RPMI8226 (cell line): ENCODE measurements around the gene RIMBP3B.
"Not testable (repeated sequence)": the region's sequence is repeated elsewhere in the genome, so short reads cannot be mapped to it uniquely, and the experiment has no call there.

Experiments used
- DNase-seq: peaks from one replicate; pipeline ENCODE4 v3.0.0-alpha.2; 2015

The RIMBP3B gene, protein sequence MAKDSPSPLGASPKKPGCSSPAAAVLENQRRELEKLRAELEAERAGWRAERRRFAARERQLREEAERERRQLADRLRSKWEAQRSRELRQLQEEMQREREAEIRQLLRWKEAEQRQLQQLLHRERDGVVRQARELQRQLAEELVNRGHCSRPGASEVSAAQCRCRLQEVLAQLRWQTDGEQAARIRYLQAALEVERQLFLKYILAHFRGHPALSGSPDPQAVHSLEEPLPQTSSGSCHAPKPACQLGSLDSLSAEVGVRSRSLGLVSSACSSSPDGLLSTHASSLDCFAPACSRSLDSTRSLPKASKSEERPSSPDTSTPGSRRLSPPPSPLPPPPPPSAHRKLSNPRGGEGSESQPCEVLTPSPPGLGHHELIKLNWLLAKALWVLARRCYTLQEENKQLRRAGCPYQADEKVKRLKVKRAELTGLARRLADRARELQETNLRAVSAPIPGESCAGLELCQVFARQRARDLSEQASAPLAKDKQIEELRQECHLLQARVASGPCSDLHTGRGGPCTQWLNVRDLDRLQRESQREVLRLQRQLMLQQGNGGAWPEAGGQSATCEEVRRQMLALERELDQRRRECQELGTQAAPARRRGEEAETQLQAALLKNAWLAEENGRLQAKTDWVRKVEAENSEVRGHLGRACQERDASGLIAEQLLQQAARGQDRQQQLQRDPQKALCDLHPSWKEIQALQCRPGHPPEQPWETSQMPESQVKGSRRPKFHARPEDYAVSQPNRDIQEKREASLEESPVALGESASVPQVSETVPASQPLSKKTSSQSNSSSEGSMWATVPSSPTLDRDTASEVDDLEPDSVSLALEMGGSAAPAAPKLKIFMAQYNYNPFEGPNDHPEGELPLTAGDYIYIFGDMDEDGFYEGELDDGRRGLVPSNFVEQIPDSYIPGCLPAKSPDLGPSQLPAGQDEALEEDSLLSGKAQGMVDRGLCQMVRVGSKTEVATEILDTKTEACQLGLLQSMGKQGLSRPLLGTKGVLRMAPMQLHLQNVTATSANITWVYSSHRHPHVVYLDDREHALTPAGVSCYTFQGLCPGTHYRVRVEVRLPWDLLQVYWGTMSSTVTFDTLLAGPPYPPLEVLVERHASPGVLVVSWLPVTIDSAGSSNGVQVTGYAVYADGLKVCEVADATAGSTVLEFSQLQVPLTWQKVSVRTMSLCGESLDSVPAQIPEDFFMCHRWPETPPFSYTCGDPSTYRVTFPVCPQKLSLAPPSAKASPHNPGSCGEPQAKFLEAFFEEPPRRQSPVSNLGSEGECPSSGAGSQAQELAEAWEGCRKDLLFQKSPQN (N-terminal part only)

GRCh38 chr22:21383701-21384467 lies at the start of gene RIMBP3B:
RIMBP3B (plus strand) TSS chr22:21383751; CDS start chr22:21383859, 108 bp downstream.
- DNase-seq = not testable (repeated sequence)

GRCh38 chr22:21357527-21357926 lies 26.0 kb upstream of the RIMBP3B start:
- not testable (repeated sequence) for DNase-seq

- not testable (repeated sequence) for DNase-seq
These were observed 23.0 kb upstream of the RIMBP3B start for GRCh38 chr22:21360525-21360924.

DNA sequence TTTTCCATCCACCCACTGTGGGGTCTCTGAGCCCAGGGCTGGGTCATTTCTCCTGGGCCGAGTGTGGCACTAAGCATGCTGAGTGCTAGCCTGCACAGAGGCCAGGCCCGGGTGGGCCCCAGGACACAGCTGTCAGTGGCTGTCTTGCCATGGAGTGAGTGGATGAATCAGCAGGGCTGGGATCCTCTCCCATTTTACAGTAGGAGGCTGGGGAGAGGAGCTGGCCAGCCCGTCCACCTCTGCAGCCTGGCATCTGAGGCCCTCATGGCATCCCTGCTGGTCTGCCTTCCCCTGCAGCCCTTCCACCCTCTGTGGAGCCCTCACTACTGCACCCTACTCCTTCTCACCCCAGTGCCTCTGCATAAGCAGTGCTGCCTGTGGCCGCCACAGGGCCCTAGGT lies 21.1 kb upstream of the RIMBP3B start:
- DNase-seq = not testable (repeated sequence)

DNA sequence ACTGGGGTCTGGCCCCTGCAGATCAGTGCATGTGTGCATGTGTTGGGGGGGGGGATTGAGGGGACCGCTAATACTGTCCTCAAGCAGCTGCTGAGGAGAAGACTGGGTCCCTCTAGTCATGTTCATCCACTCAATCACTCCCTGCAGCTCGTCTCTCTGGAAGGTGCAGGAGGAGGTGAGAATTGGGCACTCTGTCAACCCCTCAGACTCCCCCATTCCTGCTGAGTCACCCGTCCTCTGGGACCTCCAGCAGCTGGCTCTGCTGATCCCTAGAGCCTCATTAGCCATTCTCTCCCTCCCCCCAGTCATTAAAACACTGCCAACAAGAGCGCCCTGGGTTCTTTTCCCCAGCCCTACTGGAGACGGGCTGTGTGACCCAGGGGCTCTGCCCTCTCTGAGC lies 20.5 kb upstream of the RIMBP3B start:
- DNase-seq = not testable (repeated sequence)

GRCh38 chr22:21363803-21364202 lies 19.7 kb upstream of the RIMBP3B start:
- DNase-seq = not testable (repeated sequence)

DNA sequence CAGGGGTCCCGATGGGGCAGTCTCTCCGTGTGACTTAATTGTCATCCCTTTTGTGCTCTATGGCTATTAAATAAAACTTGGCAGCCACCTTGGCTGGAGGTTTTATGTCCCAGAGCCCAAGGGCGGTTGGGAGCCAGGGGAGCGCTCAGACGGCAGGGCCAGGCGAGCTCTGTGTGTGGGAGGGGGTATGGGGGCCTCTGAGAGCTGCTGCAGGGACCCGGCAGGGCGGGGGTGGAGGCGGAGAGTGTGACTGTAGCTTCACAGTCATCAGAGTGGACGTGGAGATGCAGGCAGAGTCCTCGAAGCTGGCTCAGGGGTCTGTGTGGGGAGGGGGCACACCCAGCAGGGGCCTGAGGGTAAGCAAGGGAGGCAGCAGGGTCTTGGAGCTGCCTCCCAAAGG lies 19.2 kb upstream of the RIMBP3B start:
- not testable (repeated sequence) for DNase-seq

GRCh38 chr22:21365337-21365736 lies 18.2 kb upstream of the RIMBP3B start:
- DNase-seq = not testable (repeated sequence)

DNA sequence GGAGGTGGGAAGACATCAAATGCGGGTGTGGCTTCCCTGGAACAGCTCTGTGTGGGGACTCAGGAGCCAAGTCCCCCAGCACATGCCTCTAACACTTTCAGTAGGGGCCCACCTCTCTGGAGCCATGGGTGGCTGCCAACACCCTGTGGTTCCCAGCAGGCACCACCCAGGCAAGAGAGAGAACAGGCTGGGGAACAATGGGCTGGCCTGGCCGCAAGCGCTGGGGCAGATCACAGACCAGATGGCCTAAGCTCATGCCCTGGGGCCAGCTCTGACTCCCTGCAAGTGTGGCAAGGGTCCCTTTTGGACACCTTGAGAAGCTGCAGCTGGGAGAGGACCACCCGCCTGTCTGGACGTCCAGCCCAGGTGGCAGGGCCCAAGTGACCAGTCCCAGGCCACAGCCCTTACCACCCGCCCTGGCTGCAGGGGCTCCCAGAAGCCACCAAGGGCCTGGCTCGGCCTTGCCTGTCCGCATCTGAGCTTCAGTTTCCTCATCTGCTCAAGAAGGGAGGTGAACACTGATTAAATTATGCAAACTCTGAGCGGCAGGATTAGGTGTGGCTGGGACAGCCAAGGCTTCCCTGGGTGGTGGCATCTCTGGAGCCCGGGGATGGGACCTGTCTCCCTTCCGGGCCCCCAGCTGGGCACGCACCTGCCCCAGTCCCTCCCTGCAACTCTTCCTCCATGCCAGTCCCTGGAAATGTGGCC lies 14.8 kb upstream of the RIMBP3B start:
- not testable (repeated sequence) for DNase-seq

GRCh38 chr22:21375880-21376279 lies 7.7 kb upstream of the RIMBP3B start:
- not testable (repeated sequence) for DNase-seq

DNA sequence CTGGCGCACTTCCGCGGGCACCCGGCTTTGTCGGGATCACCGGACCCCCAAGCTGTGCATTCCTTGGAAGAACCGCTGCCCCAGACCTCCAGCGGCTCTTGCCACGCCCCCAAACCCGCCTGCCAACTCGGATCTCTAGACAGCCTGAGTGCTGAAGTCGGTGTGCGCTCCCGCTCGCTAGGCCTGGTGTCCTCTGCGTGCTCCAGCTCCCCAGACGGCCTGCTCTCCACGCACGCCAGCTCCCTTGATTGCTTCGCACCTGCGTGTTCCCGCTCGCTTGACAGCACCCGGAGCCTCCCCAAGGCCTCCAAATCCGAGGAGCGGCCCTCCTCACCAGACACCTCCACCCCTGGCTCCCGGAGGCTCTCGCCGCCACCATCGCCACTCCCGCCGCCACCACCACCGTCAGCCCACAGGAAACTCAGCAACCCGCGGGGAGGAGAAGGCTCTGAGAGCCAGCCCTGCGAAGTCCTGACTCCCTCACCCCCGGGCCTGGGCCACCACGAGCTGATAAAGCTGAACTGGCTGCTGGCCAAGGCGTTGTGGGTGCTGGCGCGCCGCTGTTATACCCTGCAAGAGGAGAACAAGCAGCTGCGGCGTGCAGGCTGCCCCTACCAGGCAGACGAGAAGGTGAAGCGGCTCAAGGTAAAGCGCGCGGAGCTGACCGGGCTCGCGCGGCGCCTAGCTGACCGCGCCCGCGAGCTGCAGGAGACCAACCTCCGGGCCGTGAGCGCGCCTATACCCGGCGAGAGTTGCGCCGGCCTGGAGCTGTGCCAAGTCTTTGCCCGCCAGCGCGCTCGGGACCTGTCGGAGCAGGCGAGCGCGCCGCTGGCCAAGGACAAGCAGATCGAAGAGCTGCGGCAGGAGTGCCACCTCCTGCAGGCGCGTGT lies 1.2 kb downstream of the RIMBP3B start:
- DNase-seq = not testable (repeated sequence)

DNA sequence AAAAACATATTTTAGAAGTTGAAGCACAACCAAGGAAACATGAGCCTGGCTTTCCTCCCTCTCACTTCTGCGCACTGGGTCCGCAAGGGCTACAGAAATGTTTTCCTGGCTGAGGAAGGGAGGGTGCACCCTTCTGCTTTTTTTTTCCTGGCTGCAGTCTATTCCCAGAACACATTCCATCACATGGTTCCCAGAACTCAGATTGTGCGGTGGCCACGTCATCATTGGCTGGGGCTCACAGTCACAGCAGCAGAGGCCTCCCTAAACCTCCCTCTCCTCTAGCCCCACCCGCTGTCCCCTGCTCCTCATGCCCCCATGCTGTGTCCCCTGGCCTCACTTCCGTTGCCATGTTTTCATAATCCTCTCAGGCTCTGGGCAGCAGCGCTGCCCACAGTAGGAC lies 5.9 kb downstream of the RIMBP3B start:
- not testable (repeated sequence) for DNase-seq

DNA sequence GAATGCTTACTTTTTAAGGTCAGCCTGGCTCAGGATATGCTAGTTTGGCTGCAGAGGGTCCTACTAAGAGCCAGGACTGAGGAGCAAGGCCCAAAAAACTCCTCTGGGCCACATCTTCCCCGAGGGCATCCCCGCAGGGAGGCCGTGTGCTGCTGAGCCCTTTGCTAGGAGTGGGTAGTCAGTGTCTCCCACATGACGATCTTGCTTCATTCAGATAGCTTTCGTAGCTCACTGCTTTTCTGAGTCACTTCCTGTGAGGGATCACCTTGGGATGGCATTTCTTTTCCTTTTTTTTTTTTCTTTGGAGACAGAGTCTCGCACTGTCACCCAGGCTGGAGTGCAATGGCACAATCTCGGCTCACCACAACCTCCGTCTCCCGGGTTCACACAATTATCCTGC lies 6.5 kb downstream of the RIMBP3B start:
- not testable (repeated sequence) for DNase-seq

DNA sequence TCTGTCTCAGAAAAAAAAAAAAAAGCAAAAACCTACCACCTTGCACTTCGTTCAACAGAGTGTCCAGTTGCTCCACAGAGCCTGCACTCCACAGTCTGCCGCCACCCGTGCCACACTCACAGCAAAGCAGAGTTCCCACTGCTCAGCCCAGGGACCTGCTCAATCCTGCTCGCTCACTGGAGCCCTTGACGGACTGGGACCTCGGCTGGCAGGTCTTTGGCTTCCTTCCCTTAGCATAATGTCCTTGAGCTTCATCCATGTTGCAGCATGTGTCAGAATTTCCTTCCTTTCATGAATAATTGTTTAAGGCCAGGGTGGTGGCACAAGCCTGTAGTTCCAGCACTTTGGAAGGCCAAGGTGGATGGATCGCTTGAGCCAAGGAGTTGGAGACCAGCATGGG lies 11.1 kb downstream of the RIMBP3B start:
- DNase-seq = not testable (repeated sequence)

GRCh38 chr22:21401197-21401969 lies 17.8 kb downstream of the RIMBP3B start:
- DNase-seq = not testable (repeated sequence)

GRCh38 chr22:21402763-21403314 lies 19.3 kb downstream of the RIMBP3B start:
- DNase-seq = not testable (repeated sequence)

DNA sequence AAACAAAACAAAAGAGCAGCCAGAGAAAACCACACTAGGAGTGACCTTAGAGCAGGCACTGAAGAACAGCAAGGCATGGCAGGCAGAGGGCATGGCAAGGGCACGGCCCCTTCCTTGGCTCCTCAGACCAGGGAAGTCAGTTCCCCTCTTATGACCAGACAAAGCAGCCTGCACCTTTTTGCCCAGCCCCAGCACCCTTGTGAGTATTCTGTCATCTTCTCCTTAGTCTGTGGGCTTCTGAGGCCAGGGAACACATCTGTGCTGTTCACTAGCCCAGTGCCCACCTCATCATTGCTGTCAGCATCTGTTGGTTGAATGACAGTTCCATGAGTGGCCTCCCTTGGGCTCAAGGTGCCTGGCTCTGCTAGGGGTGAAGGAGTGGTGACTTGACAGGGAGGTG lies 23.6 kb downstream of the RIMBP3B start:
- DNase-seq = not testable (repeated sequence)

DNA sequence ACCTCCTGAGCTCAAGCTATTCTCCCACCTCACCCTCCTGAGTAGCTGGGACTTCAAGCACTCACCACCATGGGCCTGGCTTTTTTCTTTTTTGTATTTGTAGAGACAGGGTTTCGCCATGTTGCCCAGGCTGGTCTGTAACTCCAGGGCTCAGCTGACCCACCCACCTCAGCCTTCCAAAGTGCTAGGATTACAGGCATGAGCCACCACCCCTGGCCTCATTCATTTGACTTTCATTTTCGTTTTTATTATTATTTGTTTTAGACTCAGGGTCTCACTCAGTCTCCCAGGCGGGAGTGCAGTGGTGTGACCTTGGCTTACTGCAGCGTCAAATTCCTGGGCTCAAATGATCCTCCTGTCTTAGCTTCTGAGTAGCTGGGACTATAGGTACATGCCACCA lies 24.2 kb downstream of the RIMBP3B start:
- not testable (repeated sequence) for DNase-seq

- DNase-seq = not testable (repeated sequence)
These were observed 32.8 kb downstream of the RIMBP3B start for GRCh38 chr22:21416375-21416774.
